GM12878 (cell line): ENCODE data around the gene ASZ1. TPM values are rescaled to one million over a fixed set of nuclear protein-coding genes. Genes with fewer than 3 reads are reported as not detected.

Experiments used
- ATAC-seq: fragments of 200-7000 bp; cut with Tn5 transposase; 3 replicates; pipeline ENCODE4 v1.9.1; 2020; ENCODE audit warnings: mild to moderate bottlenecking, moderate library complexity
- BruUV-seq: library from RNA; stranded (reverse); fragments of 400-500 nt; replicated peaks from 2 replicates; lab custom pipeline; 2021; lab: Mats Ljungman, UMichigan
- CTCF ChIA-PET: fragments of 300-600 bp; sonication (Branson Sonifier 250); formaldehyde crosslinking; extraction: SDS; loops from one replicate; lab custom pipeline; 2021; ENCODE audit warnings: inconsistent platforms; lab: Yijun Ruan, JAX
- POLR2A ChIA-PET: fragments of 350-600 bp; formaldehyde crosslinking; extraction: SDS; loops from one replicate; lab custom pipeline; 2021; ENCODE audit warnings: inconsistent platforms; lab: Charles Lee
- RAD21 ChIA-PET: fragments of 300-600 bp; sonication (Branson Sonifier 250); formaldehyde crosslinking; loops from one replicate; lab custom pipeline; 2023; ENCODE audit warnings: antibody characterized with exemption; ENCODE audit not compliant: unreplicated experiment; lab: Charles Lee
- SMC1A ChIA-PET: fragments of 300-600 bp; sonication (Branson Sonifier 250); formaldehyde crosslinking; loops from one replicate; lab custom pipeline; 2023; ENCODE audit not compliant: unreplicated experiment, uncharacterized antibody; lab: Charles Lee
- DNase-seq: peaks from one replicate; pipeline ENCODE4 v3.0.0-alpha.2; 2011; ENCODE audit warnings: low read depth, low spot score
- FAIRE-seq: peaks from 3 replicates; lab custom pipeline; 2011; peaks lifted over from hg19 to GRCh38; lab: Jason Lieb, UNC
- H2AFZ ChIP-seq: 2 replicates; pipeline ENCODE4 v1.6.0; 2011; ENCODE audit warnings: low read depth, low read length, control low read depth; ENCODE audit not compliant: control insufficient read depth
- H3K27ac ChIP-seq: 2 replicates; pipeline ENCODE4 v1.5.1; 2011; ENCODE audit warnings: control low read depth; ENCODE audit not compliant: control insufficient read depth, insufficient read depth
- H3K27me3 ChIP-seq, 2 experiments: replicated peaks in 1 of 2; 2 replicates each; pipeline versions ENCODE4 v1.6.0 to v1.6.1; 2011; ENCODE audit warnings: low read length in 1 of 2; ENCODE audit not compliant: control insufficient read depth in 2 of 2, insufficient read depth in 2 of 2
- H3K36me3 ChIP-seq, 2 experiments: 2 replicates each; pipeline ENCODE4 v1.5.1; 2011; ENCODE audit warnings: low read length in 1 of 2; ENCODE audit not compliant: control insufficient read depth in 2 of 2, insufficient read depth in 2 of 2
- H3K4me1 ChIP-seq: 2 replicates; pipeline ENCODE4 v1.6.1; 2011; ENCODE audit warnings: mild to moderate bottlenecking, low read length, moderate library complexity, mixed read lengths; ENCODE audit not compliant: control insufficient read depth, insufficient read depth
- H3K4me2 ChIP-seq: 2 replicates; pipeline ENCODE4 v1.6.0; 2011; ENCODE audit warnings: control low read depth; ENCODE audit not compliant: control insufficient read depth, insufficient read depth
- H3K4me3 ChIP-seq: fragments of 200-600 bp; sonication (generic); 2 replicates; pipeline ENCODE4 v1.5.1; 2016
- H3K79me2 ChIP-seq: 2 replicates; pipeline ENCODE4 v1.6.0; 2011; ENCODE audit warnings: low read length; ENCODE audit not compliant: control insufficient read depth, insufficient read depth
- H3K9ac ChIP-seq: 2 replicates; pipeline ENCODE4 v1.8.0; 2011; ENCODE audit warnings: low read length, control low read depth, mixed read lengths; ENCODE audit not compliant: control insufficient read depth, insufficient read depth
- H3K9me3 ChIP-seq: replicated peaks from 3 replicates; pipeline ENCODE4 v1.5.1; 2011; ENCODE audit warnings: mild to moderate bottlenecking, low read length; ENCODE audit not compliant: control insufficient read depth, insufficient read depth
- H4K20me1 ChIP-seq: 2 replicates; pipeline ENCODE4 v1.6.0; 2011; ENCODE audit not compliant: control insufficient read depth, insufficient read depth
- ATF7 ChIP-seq: fragments of 450-650 bp; IDR thresholded peaks from 2 replicates; pipeline ENCODE4 v1.6.1; 2016; ENCODE audit warnings: low read depth, mild to moderate bottlenecking
- NBN ChIP-seq: fragments of 450-650 bp; IDR thresholded peaks from 2 replicates; pipeline ENCODE4 v1.6.1; 2016
- SRF ChIP-seq, 2 experiments: IDR thresholded peaks; 2 replicates each; pipeline ENCODE4 v1.6.1; 2011; ENCODE audit warnings: low read depth in 2 of 2, low read length in 2 of 2, mild to moderate bottlenecking in 1 of 2, moderate library complexity in 1 of 2
- ZNF384 ChIP-seq: IDR thresholded peaks from 2 replicates; pipeline ENCODE4 v1.6.1; 2012; ENCODE audit warnings: low read depth, mild to moderate bottlenecking, low read length, improper control_type of control experiment, borderline replicate concordance
- in situ Hi-C: fragments of 300-500 bp; cut with MboI; formaldehyde crosslinking; loops from 9 replicates; pipeline ENCODE4 v1.14.3; 2018; ENCODE audit warnings: mixed read lengths
- intact Hi-C: fragments of 100-400 bp; cut with micrococcal nuclease; formaldehyde crosslinking; loops from one replicate; pipeline ENCODE4 v1.14.2; 2022; ENCODE audit not compliant: unreplicated experiment
- polyA plus RNA-seq, 11 experiments: library from polyadenylated mRNA; depleted of rRNA in 4 of 11; unstranded in 6 of 11; stranded (reverse) in 5 of 11; fragments of >200 nt; fragmentation: Nextera tagmentation in 4 of 11; fragmentation: Illumina TruSeq in 1 of 11; extraction: Ambion mirVana in 4 of 11; extraction: Trizol in 1 of 11; gene quantifications; 1 replicate in 1 of 11; 2 replicates in 10 of 11; pipeline versions ENCODE4 v1.2.1 to v1.2.3, GENCODE V29; 2011 to 2016; ENCODE audit warnings: inconsistent platforms in 2 of 11, missing spikeins in 2 of 11, low read depth in 1 of 11
- total RNA-seq, 4 experiments: library from RNA; depleted of rRNA in 3 of 4; stranded (reverse); fragments of >200 nt in 3 of 4; fragmentation: Illumina TruSeq in 1 of 4; extraction: Trizol in 1 of 4; gene quantifications; 2 replicates each; pipeline versions ENCODE4 v1.2.1 to v1.2.3, GENCODE V29; 2013 to 2021
- TF ChIP-seq, protein P1 (sequence below): fragments of 450-650 bp; IDR thresholded peaks from 2 replicates; pipeline ENCODE4 v1.6.1; 2017; ENCODE audit warnings: antibody characterized with exemption, mild to moderate bottlenecking, moderate library complexity
- TF ChIP-seq, protein P2 (sequence below): fragments of 450-650 bp; IDR thresholded peaks from 2 replicates; pipeline ENCODE4 v1.6.1; 2017; ENCODE audit warnings: mild to moderate bottlenecking, moderate library complexity

ASZ1 gene
- total and polyA plus RNA-seq, 10 of the 15 experiments (the other 5 are each of a cell fraction or from before 2014, with no cell fraction given) = 0.04 to 0.09 (median 0.06) TPM; not detected in 5

DNA sequence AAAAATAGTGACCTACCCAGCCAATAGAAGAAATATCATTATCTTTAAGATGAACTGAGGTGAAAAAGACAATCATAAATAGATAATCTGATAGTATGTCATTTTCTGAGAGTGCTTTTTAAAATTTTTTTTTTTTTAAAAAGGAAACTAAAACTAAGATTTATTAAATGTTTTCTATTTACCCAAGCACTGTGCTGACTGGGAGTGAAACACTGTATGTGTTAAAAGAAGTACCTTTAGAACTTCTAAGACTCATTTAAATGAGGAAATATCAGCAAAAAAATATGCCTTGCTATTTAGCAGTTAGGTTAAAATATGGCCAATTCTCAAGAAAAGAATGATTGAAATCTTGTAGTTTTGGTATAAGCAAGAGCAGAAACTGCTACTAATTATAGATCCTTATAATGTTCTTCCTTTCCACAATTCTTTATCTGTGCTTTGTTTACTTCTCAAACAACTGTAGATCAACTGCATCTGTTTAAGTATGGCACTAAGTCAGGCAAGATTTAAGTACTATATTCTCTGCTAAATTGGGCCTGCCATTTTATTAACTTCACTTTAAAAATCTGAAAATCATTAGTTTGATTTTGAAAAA is 64.9 kb downstream of the ASZ1 start:
- intact Hi-C loops (no loop called here), in situ Hi-C loops (no loop called here)
- no peak for DNase-seq
- BruUV-seq = no TSS peak
- Histone ChIP-seq H2AFZ (no peak overlapping the region), H3K27me3 (no peaks in the 10 kb centered on the region), H3K36me3 (no peaks in the 10 kb centered on the region), H3K79me2 (no peaks in the 10 kb centered on the region), H3K9me3 (no peaks in the 10 kb centered on the region), H3K4me1 (no peaks in the 10 kb centered on the region), H3K4me3 (no peak overlapping the region), H4K20me1 (no peaks in the 10 kb centered on the region), H3K9ac (no peak overlapping the region), H3K27ac (no peak overlapping the region), H3K4me2 (no peak overlapping the region)
- ChIA-PET CTCF (interaction anchor here (4.6 kb wide), 1 partner anchor 14 kb away, joined by 19 read pairs; no protein-coding TSS in a partner anchor), POLR2A (interaction anchor here (4.3 kb wide), 1 partner anchor 15 kb away, joined by 17 read pairs; no protein-coding TSS in a partner anchor), SMC1A (no interaction called here), RAD21 (interaction anchor here (1.0 to 1.3 kb wide), 2 partner anchors 15 to 18 kb away, joined by 3 to 7 read pairs; no protein-coding TSS in a partner anchor)
- TF ChIP-seq NBN (no peak), ATF7 (0 out of 2 replicates have a peak, but pooled peaks have one; percentile 13), SRF (IDR thresholded peaks at IDR 0.05; ENCODE audit: low read depth in 2 of 2, low read length in 2 of 2) (no peak), ZNF384 (peak; percentile 32; the same call in 1 of the 2 replicates)
- TF ChIP-seq, protein P1, sequence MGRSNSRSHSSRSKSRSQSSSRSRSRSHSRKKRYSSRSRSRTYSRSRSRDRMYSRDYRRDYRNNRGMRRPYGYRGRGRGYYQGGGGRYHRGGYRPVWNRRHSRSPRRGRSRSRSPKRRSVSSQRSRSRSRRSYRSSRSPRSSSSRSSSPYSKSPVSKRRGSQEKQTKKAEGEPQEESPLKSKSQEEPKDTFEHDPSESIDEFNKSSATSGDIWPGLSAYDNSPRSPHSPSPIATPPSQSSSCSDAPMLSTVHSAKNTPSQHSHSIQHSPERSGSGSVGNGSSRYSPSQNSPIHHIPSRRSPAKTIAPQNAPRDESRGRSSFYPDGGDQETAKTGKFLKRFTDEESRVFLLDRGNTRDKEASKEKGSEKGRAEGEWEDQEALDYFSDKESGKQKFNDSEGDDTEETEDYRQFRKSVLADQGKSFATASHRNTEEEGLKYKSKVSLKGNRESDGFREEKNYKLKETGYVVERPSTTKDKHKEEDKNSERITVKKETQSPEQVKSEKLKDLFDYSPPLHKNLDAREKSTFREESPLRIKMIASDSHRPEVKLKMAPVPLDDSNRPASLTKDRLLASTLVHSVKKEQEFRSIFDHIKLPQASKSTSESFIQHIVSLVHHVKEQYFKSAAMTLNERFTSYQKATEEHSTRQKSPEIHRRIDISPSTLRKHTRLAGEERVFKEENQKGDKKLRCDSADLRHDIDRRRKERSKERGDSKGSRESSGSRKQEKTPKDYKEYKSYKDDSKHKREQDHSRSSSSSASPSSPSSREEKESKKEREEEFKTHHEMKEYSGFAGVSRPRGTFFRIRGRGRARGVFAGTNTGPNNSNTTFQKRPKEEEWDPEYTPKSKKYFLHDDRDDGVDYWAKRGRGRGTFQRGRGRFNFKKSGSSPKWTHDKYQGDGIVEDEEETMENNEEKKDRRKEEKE = no peak
- TF ChIP-seq, protein P2, sequence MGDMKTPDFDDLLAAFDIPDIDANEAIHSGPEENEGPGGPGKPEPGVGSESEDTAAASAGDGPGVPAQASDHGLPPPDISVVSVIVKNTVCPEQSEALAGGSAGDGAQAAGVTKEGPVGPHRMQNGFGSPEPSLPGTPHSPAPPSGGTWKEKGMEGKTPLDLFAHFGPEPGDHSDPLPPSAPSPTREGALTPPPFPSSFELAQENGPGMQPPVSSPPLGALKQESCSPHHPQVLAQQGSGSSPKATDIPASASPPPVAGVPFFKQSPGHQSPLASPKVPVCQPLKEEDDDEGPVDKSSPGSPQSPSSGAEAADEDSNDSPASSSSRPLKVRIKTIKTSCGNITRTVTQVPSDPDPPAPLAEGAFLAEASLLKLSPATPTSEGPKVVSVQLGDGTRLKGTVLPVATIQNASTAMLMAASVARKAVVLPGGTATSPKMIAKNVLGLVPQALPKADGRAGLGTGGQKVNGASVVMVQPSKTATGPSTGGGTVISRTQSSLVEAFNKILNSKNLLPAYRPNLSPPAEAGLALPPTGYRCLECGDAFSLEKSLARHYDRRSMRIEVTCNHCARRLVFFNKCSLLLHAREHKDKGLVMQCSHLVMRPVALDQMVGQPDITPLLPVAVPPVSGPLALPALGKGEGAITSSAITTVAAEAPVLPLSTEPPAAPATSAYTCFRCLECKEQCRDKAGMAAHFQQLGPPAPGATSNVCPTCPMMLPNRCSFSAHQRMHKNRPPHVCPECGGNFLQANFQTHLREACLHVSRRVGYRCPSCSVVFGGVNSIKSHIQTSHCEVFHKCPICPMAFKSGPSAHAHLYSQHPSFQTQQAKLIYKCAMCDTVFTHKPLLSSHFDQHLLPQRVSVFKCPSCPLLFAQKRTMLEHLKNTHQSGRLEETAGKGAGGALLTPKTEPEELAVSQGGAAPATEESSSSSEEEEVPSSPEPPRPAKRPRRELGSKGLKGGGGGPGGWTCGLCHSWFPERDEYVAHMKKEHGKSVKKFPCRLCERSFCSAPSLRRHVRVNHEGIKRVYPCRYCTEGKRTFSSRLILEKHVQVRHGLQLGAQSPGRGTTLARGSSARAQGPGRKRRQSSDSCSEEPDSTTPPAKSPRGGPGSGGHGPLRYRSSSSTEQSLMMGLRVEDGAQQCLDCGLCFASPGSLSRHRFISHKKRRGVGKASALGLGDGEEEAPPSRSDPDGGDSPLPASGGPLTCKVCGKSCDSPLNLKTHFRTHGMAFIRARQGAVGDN = no peak
- peak; percentile 80 for ATAC-seq
- FAIRE-seq = peak; percentile 18
